ENCODE results near the gene NFIX.

NFIX gene

DNA sequence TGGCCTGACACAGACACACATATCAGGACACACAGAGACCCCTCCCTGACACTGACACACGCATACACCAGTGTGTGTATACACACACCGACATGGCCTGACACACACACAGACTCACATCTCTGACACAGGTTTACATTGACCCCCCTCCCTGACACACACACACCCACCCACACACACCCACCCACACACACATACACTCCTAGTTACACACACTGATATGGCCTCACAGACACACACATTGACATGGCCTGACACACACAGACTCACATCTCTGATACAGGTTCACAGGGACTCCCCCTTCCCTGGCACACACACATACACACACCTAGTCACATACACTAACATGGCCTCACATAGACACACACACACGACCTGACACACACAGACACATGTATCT is 4.4 kb upstream of the NFIX start:
- TF ChIP-seq ZNF274 (IDR thresholded peaks at IDR 0.05; ENCODE audit: low read depth, low read length): no peak
- no peak overlapping the region for H3K4me3 ChIP-seq (ENCODE audit: low read length)

DNA sequence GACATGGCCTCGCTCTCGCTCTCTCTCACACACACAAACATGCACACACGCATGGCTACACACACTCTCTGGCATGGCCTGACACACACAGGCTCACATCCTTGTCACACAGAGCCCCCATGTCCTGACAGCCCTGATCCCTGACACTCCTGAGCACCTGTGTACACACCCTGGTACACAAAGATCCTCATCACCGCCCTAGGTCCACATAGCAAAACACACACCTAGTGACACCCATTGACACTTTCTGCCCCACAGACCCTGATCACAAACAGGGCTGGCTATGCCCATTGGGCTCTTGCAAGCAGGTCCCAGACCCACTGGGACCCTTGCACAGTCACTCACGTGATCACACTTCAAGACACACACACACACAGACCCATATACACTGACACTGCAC is 4.0 kb upstream of the NFIX start:
- no peak for TF ChIP-seq ZNF274 (IDR thresholded peaks at IDR 0.05; ENCODE audit: low read depth, low read length)
- H3K4me3 ChIP-seq (ENCODE audit: low read length): no peak overlapping the region

DNA sequence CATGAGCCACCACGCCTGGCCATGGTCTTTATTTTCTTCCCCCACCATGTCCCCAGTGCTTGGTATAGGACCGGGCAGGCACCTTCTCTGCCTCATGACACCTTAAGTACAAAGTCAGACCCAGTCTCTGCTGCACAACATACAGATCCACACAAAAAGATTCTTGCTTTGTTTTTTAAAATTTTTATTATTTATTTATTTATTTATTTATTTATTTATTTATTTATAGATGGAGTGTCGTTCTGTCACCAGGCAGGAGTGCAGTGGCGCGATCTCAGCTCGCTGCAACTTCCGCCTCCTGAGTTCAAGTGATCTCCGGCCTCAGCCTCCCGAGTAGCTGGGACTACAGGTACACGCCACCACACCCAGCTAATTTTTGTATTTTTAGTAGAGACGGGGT is 2.5 kb upstream of the NFIX start:
- TF ChIP-seq ZNF274 (IDR thresholded peaks at IDR 0.05; ENCODE audit: low read depth, low read length): no peak
- no peak overlapping the region for H3K4me3 ChIP-seq (ENCODE audit: low read length)

DNA sequence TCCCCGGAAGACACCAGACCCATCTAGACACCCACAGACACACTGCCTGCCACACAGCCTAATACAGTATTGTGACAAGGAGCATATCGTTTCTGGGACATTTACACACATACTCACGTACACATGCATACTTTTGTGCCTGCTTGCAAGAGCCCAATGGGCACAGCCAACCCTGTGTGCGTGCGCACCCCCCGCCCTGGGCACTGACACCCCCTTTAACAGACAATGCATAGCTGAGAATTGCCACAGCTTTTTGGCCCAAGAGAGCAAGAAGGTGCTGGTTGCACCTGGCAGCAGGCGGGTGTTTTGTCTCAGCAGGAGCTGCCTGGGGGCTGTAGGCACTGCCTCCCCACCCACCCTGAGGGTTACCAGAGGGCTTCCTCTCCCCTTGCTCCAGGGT is 1.7 kb upstream of the NFIX start:
- no peak for TF ChIP-seq ZNF274 (IDR thresholded peaks at IDR 0.05; ENCODE audit: low read depth, low read length)
- no peak overlapping the region for H3K4me3 ChIP-seq (ENCODE audit: low read length)

DNA sequence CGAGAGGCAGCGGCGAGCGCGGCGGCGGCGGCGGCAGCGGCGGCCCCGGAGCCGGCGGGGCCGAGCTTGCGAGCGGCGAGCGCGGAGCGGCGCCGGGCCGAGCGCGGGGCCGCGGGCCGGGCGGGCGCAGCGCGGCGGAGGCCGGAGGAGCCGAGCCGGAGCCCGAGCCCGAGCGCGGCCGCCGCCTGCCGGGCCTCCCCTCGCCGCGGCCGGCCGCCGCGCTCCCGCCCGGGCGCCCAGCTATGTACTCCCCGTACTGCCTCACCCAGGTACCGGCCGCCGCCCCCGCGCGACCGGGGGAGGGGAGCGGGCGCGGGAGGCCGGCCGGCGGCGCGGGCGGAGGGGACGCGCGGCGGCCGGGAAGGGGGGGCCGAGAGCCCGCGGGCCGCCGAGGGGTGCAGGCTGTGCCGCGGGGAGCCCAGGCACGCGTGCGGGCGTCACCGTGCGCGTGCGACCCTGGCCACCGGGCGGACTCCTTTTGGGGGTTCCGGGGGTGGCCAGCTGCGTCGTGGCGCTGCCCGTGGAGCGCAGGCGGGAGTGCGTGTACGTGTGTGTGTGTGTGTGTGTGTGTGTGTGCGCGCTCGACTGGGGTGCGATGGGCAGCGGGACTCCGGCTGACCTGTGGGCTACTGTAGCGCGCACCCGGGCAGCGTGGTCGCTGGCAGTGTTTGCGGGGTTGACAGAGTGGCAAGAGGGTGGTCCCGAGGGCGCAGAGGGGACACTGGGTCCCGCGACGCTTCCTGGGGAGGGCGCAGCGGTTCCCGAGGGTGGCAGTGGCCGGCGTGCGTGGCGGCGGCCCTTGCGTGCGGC is 526 bp downstream of the NFIX start:
- no peak for TF ChIP-seq ZNF274 (IDR thresholded peaks at IDR 0.05; ENCODE audit: low read depth, low read length)
- H3K4me3 ChIP-seq (ENCODE audit: low read length): peak overlapping the region; percentile 20; the same call in 1 of the 2 replicates

DNA sequence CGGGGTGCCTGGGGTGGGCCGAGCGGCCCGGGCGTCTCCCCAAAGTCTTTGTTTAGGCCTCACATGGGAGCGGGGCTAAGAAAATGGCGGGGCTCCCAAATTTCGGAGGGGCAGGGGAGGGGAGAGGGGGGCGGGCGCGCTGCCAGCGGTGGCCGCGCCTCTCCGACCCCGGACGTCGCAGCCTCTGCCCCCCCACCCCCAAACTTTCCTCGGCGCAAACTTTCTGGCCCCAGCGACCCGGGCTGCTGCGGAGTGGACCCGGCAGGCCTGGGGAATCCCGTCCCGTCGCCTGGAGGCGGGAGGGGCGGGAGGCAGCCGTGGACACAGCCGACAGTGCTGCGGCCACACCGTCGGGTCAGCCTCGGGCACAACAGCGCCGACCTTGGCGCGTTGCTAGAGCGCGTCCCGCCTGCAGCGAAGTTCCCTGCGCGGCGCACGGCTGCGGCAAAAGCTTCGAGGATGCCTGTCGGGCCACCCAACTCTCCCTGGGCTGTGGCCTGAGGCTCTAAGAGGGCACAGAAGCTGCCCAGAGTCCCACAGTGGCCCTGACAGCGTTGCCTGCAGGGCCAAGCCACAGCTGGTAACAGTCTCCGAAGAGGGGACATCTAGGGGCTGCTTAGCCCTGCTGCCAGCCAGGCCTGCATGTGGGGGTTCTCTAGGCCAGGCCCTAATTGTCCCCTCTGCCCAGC is 1.3 kb downstream of the NFIX start:
- TF ChIP-seq ZNF274 (IDR thresholded peaks at IDR 0.05; ENCODE audit: low read depth, low read length): no peak
- no peak overlapping the region for H3K4me3 ChIP-seq (ENCODE audit: low read length)

DNA sequence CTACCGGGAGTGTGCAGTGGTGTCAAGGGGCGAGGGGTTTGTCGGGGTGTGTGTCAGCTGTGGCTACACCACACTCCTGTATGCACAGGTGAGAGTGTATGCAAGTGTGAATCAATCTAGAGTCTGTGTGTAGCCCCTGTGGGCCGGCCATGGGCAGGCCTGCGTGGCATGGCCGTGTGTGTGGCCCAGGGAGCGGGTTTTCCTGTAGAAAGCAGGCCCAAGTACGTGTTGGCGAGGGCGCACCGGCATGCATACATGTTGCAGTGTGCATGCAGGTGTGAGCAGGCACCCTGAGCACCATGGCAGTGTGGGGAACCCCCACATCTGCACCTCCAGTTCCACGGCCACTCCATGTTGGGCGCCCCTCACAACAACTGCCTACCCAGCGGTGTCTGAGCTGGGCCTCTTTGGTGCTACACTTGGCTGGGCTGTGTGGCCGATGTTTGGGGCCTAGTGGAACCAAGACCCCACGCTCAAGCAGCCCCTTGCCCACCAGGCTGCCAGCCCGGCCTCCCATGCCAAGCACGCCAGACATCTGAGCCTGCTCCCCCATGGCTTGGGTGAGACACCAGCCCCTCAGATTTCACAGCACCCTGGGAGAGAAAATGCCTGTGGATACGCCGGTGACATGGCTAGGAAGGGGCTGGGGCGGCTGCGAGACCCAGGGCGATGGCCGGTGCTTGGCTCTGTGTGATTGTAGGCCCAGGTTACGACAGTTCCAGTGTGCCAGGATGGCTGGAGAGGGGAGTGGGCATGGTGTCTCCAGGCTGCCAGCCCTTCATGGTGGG is 2.1 kb downstream of the NFIX start:
- no peak for TF ChIP-seq ZNF274 (IDR thresholded peaks at IDR 0.05; ENCODE audit: low read depth, low read length)
- no peak overlapping the region for H3K4me3 ChIP-seq (ENCODE audit: low read length)

DNA sequence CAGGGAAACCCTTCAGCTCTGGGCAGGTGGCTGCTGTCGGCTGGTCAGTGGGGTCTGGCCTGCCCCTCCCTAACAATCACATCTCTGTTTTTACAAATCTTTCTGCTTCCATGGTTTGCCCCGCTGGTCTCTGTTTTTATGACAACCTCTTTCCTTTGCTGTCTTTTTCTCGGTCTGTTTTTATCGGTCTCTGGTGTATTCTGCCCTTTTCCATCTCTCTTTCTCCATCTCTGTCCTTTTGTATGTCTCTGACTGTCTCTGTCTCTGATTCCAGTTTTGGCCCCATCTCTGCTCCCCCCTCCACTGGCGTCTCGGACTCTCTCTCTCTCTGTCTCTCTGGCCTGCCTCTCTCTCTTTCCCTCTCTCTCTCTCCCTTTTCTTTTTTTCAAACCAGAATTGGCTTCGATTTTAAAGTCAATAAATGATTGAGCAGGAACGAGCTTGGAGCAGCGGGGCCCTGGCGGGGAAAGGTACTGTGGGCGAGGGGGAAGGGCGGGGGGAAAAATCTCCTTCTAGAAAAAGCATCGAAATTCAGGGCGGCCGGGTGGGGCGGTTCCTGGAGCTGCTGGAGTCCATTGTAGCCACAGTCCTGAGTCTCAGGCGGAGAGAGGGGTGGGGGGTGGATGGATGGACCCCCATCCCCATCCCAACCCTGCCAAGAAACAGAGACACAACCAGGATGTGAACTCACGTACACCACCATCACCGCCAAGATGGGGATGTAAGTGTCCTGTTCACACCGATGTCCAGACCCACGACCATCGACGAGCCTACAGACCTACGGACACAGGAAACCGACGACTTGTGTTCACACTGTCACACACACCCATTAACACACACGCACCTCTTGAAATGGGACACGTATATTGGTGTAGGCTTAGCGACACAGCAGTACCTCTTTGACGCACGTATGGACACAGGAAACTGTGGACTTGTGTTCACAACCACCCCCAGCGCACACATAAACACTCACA is 3.0 kb downstream of the NFIX start:
- TF ChIP-seq ZNF274 (IDR thresholded peaks at IDR 0.05; ENCODE audit: low read depth, low read length): no peak
- H3K4me3 ChIP-seq (ENCODE audit: low read length): no peak overlapping the region

DNA sequence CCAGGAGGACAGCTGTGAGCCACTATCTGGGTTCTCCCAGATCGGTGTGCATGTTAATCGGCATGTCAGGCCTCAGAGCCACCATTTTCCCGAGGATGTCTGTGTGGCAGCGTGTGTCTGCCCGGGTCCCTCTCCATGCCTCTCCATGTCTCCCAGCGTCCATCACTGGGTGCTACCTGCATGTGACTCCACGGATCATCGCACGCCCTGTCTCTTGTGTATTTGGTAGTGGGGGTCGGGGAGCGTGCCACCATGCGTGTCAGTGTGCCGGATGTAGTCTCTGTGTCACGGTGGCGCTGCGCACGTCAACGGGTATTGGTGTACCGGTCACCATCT is 5.9 kb downstream of the NFIX start:
- no peak overlapping the region for H3K4me3 ChIP-seq (ENCODE audit: low read length)

DNA sequence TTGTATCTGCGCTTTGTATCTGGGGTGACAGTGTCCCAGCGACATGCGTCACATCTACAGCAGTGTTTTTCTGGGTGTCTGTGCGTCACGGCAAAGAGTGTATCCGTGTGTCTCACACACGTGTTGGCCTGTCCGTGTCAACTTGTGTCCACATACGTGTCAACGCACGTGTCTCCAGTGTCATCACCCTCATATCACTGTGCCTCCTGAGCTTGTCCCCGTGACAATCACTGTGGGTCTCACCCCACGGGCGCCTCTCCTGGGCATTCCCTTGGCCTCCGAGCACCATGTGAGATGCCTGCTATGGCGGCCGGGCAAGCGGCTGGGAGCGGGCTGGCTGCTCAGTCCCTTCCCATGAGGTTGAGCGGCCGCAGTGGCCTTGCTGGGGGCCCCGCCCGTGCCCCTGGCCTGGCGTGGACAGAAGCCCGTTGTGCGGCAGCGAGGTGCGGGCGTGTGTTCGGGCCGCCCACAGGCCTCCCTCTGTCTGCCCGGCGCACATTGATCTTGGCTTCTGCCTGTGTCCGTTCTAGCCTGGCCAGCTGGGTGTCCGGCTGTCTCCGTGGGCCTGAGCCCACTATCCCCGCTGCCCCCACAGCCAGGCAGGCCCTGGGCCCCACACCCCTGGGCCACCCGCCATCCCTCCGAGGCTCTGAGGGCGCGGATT is 6.4 kb downstream of the NFIX start:
- H3K4me3 ChIP-seq (ENCODE audit: low read length): no peak overlapping the region
- no peak for TF ChIP-seq ZNF274 (IDR thresholded peaks at IDR 0.05; ENCODE audit: low read depth, low read length)

More for the DNA sequence above, 5.9 kb downstream of the NFIX start:
- no peak for TF ChIP-seq ZNF274 (IDR thresholded peaks at IDR 0.05; ENCODE audit: low read depth, low read length)

DNA sequence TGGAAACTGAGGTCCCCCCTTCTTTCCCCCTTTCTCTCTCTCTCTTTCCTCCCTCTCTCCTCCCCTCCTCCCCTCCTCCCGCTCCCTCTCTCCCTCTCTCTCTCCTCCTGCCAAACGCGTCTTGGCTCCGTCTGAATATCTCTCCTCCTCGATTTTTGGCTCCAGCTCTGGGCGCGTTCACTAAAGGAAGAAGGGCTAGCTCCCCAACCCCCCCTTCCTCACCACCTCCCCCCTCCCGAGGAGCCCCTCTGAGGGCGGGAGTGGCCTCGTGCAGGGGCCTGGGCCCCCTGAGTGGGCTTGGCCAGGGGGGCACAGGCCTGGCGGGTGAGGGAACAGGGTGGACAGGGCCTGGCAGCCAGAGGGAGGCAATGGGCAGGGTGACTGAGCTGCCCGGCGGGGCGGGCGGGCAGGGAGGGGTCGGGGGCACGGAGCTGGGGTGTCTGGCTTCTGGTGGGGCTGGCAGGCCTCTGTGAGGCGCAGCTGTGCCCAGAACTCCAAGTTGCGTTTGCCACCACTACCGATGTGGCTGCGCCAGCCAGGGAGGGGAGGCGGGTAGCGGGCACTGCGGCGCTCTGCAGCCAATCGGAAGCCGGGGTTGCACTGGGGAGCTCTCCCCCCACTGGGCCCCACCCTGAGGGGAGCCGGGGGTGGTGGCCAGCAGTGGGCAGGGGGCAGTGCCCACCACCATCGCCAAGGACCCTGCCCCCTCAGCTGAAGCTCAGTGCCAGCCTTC is 7.1 kb downstream of the NFIX start:
- no peak overlapping the region for H3K4me3 ChIP-seq (ENCODE audit: low read length)
- no peak for TF ChIP-seq ZNF274 (IDR thresholded peaks at IDR 0.05; ENCODE audit: low read depth, low read length)

DNA sequence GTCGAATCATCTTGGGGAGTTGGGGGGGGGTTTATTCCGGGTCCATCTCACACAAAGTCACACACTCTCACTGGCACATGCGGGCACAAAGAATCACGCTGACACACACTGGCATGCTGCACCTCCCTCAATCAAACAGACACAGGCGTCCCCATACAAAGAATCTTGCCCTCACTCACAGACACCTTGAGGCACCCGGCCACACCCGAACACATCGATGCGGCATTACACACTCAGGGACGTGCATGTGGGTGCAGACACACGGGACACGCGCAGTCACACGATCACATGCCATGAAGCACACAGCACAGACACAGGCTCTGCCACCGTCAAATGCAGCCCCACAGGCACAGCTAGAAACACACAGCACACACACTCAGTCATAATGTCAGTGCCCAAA is 7.8 kb downstream of the NFIX start:
- TF ChIP-seq ZNF274 (IDR thresholded peaks at IDR 0.05; ENCODE audit: low read depth, low read length): no peak

DNA sequence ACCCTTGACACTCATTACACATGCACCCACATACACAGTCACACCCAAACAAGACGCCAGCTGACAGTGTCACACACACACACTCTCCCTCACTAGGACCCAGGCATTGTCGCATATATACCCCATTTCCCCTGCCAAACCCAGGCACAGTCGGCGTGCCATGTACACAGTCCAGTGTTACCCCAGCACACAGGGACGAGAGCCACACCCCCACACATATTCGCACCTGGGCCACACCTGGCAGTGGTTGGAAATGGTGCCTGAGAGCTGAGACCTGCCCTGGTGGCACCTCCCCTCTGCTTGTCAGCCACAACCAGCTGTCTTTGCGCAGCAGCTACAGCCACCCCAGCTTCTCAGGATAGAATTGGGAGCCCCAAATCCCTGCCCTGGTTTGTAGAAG is 9.0 kb downstream of the NFIX start:
- TF ChIP-seq ZNF274 (IDR thresholded peaks at IDR 0.05; ENCODE audit: low read depth, low read length): no peak
- H3K4me3 ChIP-seq (ENCODE audit: low read length): no peak overlapping the region

More for the DNA sequence above, 7.8 kb downstream of the NFIX start:
- no peak overlapping the region for H3K4me3 ChIP-seq (ENCODE audit: low read length)

Data from GM08714 (cell line).